ENCODE results near the gene SPATA46. TPM values are rescaled to one million over a fixed set of nuclear protein-coding genes. Genes with fewer than 3 reads are reported as not detected.

Gene SPATA46
- polyA plus RNA-seq, 3 donors: 0.45 to 5.1 (median 0.90) TPM

DNA sequence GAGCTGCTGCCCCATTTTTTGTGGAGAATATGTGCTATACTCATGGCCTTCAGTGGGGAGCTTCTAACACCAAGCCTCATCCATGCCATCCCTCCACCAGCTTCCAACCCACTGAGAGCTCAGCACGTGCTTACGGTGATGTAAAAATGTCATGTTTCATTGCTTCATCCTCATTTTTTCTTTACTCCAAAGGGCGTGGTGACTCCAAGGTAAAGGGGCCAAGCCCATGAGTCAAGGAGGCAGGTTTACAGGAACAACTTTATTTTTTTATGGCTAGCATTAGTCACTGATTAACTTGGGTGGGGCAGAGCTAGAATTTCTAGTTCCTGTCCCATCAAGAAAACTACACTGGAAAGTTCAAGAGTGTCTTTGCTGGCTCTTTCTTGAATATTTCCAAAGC, 4.7 kb upstream of the SPATA46 start, which contains the start of gene C1orf226:
Gene C1orf226, plus strand, starts transcription at position 346 of the 400 bp plus-strand sequence. CDS start 174 bp downstream, outside the sequence.
- peak in 1 of 11 donors; percentile 8 for DNase-seq (ENCODE audit: extremely low read depth in 1 of 11, low read depth in 9 of 11, low spot score in 4 of 11)

DNA sequence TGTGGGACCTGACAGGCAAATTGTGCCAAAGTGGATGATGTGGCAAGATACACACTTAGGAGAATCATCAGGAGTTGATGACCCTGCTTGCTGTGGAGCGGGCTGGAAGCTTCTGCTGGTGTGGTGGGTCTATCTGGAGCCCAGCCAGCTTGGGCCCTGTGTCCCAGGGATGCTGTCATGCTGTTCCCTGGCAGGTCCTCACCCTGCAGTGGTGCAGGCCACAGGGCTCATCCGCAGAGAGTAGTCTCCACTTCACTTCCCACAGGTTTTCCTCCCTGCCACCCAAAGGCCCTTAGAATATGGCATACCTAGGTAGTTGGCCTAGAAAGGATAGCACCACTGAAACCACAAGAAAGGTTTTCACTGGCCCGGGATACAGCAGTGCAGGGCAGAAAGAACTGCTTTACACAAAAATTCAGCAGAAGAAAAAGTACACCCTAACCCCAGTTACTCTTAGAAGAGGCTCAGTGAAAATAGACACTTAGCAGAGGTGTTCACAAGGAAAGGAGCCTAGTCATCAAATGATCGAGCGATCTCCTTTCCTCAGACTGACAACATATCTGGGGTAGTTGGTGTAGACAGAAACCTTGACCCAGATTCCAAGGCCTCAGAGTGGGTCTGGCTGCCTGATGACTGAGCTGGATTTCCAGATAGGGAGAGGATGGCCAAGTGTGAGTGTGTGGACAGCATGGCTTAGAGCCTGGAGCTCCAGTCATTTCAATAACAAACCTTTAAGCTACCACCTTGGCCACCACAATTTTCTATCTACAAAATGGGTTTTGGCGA, 3.6 kb upstream of the SPATA46 start:
- no peak for DNase-seq (ENCODE audit: extremely low read depth in 1 of 11, low read depth in 9 of 11, low spot score in 4 of 11)

DNA sequence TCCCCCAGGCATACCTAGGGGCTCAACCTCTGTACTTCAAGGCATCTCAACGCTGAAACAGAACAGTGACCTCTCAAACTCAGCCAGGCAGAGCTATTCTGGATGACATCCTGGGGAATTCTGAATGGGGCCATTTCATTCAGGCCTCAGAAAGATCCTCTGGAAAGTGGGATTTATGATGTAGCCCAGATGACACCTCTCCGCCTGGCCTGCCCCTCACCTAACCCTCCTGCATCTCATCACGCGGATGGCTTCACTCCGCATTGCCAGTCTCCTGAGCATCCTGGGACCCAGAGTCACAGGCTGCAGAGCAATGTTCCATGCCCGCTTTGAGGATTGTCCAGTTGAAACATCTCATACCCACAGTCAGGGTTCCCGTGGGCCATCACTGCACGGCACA, 1.2 kb downstream of the SPATA46 start:
- no peak for DNase-seq (ENCODE audit: extremely low read depth in 1 of 11, low read depth in 9 of 11, low spot score in 4 of 11)

DNA sequence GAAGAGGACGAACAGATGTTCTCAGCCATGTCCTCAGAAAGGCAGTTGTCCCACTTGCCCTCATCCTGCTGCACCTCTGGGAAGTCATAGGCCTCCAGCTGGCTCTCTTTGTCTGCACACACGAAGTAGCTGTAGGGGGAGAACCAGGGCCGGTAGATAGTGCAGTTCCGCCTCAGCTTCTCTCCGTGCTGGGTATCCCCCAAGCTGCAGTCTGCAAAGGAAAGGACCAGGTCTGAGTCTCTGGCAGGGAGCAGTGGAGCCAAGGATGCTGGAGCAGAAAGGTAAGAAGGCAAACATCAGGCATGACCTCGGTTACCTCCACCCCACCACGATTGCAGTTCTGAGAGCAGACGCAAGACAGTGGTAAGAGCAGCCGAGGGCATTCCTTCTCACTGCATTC, 2.2 kb downstream of the SPATA46 start:
- DNase-seq (ENCODE audit: extremely low read depth in 1 of 11, low read depth in 9 of 11, low spot score in 4 of 11): no peak

DNA sequence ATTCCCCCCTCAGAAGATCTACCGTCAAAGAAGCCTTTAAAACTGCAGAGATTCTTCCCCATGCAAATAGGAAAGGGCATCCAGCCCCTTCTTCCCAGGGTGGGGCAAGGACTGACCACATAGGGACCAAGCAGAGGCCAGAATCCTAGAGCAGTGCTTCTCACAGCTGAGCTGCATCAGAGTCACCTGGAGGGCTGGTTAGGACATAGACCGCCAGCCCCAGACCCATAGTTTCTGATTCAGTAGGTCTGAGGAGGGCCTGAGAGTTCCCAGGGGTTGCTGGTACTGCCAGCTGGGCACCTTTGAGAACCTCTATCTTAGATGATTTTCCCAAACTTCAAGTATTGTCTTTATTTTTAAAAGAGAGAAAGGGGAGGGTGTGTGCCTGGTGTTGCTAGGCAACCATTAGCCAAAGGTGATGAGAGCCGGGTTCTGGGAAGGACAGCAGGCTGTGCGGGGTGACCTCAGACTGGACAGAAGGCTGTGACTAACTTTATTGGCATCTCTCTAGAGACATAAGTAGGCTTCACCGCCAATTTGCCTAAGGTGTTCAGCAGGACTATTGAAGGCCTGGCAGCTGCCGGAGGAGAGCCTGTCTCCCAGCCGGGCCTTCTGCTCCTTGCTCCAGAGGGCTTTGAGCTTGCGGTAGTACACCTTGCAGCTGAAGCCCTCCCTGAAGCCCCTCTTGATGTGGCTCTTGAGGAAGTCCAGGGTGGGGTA, 3.0 kb downstream of the SPATA46 start:
- no peak for DNase-seq (ENCODE audit: extremely low read depth in 1 of 11, low read depth in 9 of 11, low spot score in 4 of 11)

DNA sequence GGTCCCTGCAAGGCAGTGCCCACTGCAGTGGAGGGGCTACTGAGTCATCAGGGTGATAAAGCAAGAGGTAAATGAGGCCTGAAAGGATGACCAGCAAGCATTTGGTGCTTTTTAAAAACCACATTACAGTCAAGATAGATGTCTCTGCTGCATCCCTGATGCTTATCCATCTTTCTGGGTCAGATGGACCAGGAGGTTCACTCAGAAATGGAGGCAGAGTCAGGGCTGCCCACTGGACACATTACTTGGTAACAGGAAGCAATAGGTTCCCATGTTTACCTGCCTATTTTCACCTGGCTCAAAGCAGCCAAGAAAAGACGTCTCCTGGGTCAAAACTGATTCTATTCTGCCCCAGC, 3.6 kb downstream of the SPATA46 start:
- no peak for DNase-seq (ENCODE audit: extremely low read depth in 1 of 11, low read depth in 9 of 11, low spot score in 4 of 11)

DNA sequence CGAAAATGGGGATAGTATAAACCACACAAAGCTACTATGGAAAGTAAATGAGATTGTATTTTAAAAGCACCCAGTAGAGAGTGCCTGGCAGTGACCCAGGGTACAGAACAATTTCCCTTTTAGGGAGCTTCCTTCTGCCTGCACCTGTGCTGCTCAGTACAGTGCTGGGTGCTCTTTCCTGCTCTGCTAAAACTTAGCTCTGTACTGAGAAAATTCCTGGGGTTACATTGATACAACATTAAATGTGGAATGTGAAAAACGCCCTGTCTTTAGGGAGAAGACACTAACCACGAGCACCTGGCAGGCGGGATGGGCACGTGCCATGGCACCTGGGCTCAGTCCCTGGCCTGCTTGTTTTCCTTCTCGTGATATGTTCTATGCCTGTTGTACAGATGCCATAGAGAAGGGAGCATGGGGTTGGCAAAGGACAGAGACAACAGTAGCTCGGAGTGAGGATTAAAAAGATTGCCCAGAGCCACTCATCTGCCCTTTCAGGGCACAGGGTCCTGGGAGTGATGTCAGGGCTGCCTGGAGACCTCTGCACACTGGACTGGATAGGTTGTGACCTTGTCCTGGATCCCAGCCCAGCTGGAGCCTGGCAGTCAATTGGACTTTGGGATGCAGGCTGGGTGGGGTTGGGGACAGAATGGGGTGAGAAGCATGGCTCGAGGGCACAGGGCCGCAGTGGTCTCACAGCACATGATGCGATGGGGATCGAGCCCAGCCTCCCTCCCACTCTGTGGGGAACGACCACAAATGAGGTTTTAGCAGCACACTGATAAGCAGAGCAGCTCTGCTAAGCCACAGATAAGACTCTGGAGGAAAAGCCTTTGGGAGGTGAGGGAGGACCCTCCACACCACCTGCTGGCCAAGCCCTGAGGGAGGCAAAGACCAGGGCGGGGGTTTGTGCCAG, 4.2 kb downstream of the SPATA46 start:
- DNase-seq (ENCODE audit: extremely low read depth in 1 of 11, low read depth in 9 of 11, low spot score in 4 of 11): no peak

DNA sequence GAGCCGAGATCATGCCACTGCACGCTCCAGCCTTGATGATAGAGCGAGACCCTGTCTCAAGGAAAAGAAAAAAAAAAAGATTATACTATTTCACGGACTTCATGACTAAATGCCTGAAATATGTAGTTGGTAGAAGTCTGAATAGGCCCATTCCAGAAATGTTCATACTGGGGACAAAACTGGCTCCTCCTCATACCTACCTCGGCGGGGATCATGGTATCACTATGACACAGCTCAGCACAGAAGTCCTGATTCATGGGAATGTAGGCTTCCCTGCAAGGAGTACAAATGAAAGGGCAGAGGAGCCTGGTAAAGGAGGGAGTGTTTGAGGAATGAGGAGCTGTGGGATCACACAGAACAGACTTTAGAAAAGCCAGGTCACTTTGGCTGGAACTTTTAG, 5.0 kb downstream of the SPATA46 start:
- no peak for DNase-seq (ENCODE audit: extremely low read depth in 1 of 11, low read depth in 9 of 11, low spot score in 4 of 11)

DNA sequence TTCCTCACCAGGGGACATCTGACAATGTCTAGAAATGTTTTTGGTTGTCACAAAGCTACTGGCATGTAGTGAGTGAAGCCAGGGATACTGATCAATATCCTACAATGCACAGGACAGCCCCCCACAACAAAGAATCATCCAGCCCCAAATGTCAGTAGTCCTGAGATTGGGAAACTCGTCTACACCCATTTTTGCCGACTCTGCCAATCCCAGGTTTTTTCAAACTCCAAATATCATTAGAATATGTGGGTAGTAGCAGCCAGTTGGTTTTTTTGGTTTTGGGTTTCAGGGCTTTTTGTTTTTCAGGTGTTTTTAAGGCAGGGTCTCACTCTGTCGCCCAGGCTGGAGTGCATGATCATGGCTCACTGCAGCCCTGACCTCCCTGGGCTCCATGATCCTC, 5.9 kb downstream of the SPATA46 start:
- no peak for DNase-seq (ENCODE audit: extremely low read depth in 1 of 11, low read depth in 9 of 11, low spot score in 4 of 11)

DNA sequence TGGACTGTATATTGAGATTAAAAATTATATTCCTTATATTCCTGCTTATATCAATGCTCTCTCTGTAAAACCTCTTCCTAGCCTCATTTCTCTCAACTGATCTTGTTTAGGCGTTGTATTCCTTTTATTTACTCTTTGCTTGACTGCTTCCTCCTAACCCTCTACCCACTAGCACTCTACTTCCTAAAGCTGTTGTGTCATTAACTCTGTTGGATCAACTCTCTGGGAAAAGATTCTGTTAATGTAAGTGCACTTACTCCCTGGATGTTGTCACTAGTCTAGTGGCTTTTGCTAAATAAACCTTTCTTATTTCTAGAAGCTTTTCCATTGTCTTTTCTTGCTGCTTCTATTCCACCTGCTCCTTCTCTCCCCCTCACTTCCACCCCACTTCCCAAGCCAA, 6.5 kb downstream of the SPATA46 start:
- no peak for DNase-seq (ENCODE audit: extremely low read depth in 1 of 11, low read depth in 9 of 11, low spot score in 4 of 11)

DNA sequence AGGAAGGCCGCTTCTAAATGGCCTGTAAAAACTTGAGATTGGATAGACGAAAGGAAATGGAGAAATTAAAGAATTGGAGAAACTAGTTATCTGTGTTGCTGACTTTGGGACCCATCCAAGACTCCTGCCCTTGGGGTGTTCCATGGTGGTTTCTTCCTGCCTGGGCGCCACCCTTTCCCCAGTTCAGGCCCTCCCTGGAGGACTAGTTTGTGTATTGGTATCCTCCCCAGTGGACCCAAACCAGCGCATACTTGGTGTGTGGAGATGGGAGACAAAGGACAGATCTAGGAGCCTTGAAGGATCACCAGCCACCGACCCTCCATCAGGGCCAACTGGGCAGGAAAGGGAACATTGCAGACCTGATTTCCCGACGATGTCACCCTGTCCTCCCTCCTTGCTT, 7.1 kb downstream of the SPATA46 start:
- DNase-seq (ENCODE audit: extremely low read depth in 1 of 11, low read depth in 9 of 11, low spot score in 4 of 11): no peak

DNA sequence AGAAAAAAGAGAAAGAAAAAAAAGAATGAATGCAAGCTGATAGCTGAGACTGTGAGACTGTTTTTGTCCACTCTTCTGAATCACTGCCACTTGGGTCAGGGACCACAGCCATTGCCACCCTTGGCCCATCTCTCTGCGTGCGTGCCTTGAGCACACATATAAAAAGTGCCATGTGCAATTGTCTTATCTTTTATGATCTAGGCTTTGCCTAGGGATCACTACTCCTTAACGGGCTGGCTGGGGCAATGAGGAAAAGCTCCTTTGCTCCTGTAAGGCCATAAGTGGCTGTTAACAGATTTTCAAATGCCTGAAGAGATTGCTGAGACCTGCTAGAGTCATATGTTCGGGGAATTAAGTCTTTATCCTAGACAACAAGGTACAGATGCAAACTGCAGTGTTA, 8.2 kb downstream of the SPATA46 start:
- no peak for DNase-seq (ENCODE audit: extremely low read depth in 1 of 11, low read depth in 9 of 11, low spot score in 4 of 11)

DNA sequence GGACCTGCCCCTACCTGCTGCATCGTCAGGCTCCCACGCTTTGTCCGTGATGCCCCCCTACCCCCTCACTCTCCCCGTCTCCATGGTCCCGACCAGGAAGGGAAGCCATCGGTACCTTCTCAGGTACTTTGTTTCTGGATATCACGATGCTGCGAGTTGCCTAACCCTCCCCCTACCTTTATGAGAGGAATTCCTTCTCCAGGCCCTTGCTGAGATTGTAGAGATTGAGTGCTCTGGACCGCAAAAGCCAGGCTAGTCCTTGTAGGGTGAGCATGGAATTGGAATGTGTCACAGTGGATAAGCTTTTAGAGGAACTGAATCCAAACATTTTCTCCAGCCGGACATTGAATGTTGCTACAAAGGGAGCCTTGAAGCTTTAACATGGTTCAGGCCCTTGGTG, 8.9 kb downstream of the SPATA46 start:
- DNase-seq (ENCODE audit: extremely low read depth in 1 of 11, low read depth in 9 of 11, low spot score in 4 of 11): no peak

DNA sequence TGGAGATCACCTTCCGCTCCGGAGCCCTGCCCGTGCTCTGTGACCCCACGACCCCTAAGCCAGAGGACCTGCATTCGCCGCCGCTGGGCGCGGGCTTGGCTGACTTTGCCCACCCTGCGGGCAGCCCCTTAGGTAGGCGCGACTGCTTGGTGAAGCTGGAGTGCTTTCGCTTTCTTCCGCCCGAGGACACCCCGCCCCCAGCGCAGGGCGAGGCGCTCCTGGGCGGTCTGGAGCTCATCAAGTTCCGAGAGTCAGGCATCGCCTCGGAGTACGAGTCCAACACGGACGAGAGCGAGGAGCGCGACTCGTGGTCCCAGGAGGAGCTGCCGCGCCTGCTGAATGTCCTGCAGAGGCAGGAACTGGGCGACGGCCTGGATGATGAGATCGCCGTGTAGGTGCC, 9.6 kb downstream of the SPATA46 start:
- no peak for DNase-seq (ENCODE audit: extremely low read depth in 1 of 11, low read depth in 9 of 11, low spot score in 4 of 11)

DNA sequence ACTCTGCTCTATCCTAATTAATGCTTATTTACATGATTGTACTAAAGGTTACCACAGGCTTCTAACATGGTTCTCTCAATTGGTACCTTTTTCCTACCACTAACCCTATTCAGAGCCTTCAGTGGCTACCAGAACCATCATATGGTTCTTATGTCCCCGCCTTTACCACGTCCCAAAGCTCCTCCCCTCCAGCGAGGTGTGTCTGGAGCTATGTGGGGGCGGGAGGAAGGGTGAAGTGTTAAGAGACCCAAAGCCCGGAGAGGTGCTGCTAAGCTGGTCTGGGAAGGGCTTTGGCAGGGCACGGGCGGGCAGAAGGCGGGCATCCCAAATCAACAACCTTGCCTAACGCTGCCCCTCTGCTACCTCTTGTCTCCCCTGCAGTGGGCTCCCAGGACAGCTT, 10.0 kb downstream of the SPATA46 start:
- no peak for DNase-seq (ENCODE audit: extremely low read depth in 1 of 11, low read depth in 9 of 11, low spot score in 4 of 11)

DNA sequence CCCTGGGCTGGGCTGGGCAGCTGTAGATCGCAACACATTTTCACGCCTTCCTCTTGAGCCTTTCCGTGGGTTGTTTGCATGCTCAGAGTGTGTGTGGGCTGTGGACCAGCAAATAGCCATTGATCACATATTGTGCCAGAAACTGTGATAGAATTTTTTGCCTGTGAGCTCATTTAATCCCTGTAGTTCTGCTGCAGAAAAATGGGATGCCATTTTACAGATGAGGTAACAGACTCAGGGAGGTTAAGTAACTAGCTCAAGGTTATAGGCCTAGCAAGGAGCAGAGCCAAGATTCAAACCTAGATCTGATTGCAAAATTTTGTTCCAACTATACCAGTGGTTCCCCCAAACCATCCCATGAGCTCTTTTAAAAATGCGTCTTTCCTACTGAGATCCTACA, 10.5 kb downstream of the SPATA46 start:
- DNase-seq (ENCODE audit: extremely low read depth in 1 of 11, low read depth in 9 of 11, low spot score in 4 of 11): no peak

DNA sequence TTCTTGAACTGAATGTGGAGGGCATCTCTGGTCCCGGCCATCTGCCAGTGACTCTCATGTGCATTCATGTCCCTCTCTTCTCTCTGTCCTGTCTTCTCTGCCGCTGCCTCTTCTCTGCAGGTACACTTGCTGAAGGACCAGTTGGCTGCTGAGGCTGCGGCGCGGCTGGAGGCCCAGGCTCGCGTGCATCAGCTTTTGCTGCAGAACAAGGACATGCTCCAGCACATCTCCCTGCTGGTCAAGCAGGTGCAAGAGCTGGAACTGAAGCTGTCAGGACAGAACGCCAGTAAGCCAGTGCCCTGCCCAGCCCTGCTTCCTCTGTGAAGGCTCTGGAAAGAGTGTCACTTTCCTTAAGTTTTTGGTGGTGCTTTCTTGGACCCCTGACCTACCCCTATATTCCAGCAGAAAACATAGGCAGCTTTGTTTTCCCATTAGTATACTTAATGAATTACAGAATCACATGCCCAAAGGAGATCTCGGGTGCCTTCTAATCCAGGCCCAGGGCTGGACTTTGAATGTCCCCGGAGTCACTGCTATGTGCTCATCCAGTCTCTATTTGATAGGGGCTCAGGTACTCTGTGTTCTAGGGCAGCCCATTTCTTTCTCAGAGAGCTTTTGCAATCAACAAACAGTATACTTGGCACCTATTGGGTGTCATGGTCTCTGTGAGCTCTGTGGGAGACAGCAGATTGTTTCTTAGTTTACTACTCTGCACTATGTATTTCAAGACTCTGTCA, 11.2 kb downstream of the SPATA46 start:
- DNase-seq (ENCODE audit: extremely low read depth in 1 of 11, low read depth in 9 of 11, low spot score in 4 of 11): no peak

DNA sequence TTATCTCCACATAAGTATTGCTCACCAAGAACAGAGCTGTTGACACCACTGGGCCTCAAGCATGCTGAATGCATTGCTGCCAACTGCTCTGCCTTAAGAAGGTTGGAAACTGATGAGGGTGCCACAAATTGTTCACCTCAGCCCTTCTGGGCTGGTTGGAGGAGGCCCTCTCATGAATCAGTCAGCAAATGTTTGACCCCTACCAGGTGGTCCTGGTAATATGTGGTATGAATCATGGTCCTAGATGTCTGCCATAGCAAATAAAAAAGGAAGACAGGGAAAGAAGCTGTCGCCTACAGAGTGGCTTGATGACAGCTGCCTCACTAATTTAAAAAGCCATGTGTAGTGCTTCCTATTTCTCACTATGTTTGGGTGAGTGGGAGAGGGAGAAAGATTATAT, 12.2 kb downstream of the SPATA46 start:
- no peak for DNase-seq (ENCODE audit: extremely low read depth in 1 of 11, low read depth in 9 of 11, low spot score in 4 of 11)

DNA sequence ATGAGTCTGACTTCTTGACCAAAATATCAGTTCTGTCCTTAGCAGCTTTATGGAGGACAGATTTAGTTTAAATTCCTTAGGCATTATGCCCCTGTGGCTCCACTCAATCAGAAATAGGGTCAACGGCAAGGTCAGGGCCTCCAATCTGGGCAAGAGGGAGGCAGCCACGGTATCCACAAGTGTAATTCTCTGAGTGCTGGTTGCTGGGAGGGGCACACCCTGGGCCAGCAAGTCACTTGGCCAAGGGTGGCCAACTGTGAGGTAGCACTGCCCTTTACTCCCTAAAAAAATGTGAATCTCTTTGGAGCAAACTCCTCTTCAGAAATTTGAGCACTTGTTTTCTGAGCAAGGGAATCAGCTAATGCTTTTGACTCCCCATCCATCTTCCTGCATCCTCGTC, 12.8 kb downstream of the SPATA46 start:
- no peak for DNase-seq (ENCODE audit: extremely low read depth in 1 of 11, low read depth in 9 of 11, low spot score in 4 of 11)
